RPMI8226 (cell line): ENCODE measurements around the gene ATG9B.
A peak's percentile ranks its signal among the peaks of the same experiment; 100 is the strongest.
"Not testable (repeated sequence)": the region's sequence is repeated elsewhere in the genome, so short reads cannot be mapped to it uniquely, and the experiment has no call there.

ENCODE experiments used
- DNase-seq: peaks from one replicate; pipeline ENCODE4 v3.0.0-alpha.2; 2015

Gene ATG9B

GRCh38 chr7:151015967-151016366, 8.3 kb downstream of the ATG9B start:
- DNase-seq: no peak

DNA sequence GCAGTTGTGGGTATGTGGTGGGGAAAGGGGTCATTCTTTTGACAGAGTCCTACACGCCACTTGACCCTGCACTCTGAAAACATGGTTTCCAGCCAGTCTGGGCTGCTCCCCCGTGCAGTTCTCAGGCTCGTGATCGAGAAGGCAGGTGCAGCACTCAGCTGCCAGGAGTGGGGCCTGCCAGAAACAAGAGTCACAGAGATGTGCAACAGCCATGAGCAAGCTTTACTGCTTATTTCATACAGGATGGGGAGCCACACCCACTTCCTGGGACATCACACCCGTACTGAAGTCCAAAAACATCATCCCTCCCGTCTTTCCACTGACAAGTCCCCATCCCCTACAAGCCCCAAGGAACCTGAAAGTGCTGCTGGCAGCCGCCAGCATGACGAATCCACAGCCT, 9.3 kb downstream of the ATG9B start:
- no peak for DNase-seq

GRCh38 chr7:151013733-151014497, 10.4 kb downstream of the ATG9B start:
- peak; percentile 91 for DNase-seq

DNA sequence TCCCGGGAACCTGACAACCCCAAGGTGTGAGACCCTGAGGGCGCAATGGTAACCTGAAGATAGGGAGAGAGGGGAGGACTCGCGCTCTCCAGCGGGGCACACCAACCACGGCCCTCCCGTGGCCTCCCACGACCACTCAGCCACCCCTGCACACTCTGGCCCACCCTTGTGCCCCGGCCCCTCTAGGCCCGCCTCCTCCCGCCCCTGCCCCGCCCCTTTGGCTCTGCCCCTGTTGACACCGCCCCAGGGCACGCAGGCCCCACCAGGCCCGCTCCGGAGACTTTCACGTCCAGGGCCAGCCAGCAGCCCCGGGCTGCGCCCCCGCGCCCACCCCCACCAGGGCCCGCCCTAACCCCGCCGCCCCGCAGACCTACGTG, 10.9 kb downstream of the ATG9B start:
- no peak for DNase-seq

- DNase-seq: no peak
These were observed 11.4 kb downstream of the ATG9B start for GRCh38 chr7:151012911-151013347.

DNA sequence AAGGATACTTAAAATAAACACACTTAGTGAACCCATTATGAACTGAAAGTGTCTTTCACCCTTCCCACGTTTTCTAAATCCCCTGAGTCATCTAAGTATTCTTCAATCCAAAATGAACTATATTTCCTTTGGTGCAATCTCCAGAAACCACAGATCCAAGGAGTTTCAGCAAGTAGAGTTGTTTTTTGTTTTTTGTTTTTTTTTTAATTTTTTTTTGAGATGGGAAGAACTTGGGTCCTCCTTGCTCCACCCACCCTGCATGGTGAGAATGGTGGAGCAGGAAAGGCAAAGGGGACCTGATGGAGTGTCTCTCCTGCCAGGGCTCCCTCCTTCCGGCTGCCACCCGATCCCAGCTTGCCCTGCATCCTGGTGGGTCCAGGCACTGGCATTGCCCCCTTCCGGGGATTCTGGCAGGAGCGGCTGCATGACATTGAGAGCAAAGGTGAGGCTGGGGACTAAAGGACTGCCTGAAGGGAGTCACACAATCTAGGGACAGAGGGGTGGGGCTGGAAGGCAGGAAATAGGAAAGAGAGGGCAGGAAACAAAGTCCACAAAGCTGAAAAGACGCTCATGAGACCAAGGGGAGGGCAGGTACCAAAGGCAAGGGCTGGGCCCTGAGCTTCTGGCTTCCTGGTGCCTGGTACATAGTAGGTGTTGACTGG, 12.1 kb downstream of the ATG9B start:
- no peak for DNase-seq

GRCh38 chr7:151011616-151012015, 12.7 kb downstream of the ATG9B start:
- not testable (repeated sequence) for DNase-seq

DNA sequence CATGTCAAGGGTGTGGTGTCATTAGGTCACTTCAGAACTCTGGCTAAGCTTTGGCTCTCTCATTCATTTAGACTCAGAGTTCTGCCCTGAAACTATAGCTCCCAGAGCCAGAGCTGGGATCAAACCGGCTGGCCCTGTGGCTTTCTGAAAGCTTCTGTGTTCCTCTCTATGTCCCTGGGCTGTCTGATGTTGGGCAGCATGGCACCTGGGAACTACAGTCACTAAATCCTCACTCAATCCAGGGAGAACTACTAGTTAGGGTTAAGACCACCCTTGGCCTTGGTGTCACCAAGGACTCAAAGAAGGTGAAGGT, 13.2 kb downstream of the ATG9B start:
- DNase-seq: no peak

DNA sequence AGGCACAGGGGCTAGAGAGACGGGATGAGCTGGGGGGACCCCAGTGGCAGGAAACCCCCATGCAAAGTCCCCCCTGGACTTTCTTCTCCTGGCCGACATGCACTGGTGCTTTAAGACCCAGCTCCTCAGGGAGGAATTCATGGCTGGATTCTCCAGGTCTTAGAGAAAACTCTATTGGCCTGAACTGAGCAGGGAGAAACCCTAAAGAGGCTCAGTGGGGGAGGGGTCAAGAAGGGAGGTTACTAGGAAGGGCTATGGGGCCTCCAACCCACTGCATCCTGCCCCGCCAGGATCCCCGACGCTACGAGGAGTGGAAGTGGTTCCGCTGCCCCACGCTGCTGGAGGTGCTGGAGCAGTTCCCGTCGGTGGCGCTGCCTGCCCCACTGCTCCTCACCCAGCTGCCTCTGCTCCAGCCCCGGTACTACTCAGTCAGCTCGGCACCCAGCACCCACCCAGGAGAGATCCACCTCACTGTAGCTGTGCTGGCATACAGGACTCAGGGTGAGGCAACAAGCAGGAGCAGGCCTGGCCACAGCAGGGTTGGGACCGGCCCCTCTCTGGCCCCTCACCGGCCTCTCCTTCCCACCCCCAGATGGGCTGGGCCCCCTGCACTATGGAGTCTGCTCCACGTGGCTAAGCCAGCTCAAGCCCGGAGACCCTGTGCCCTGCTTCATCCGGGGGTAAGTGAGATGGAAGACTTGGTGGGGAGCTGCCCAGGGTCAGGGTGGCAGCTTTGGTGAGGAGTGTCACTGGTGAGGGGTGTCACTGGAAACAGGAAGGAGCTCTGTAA, 13.8 kb downstream of the ATG9B start:
- peak; percentile 26 for DNase-seq

- no peak for DNase-seq
These were observed 14.3 kb downstream of the ATG9B start for GRCh38 chr7:151010037-151010306.

GRCh38 chr7:151009327-151010036, 14.8 kb downstream of the ATG9B start:
- no peak for DNase-seq

DNA sequence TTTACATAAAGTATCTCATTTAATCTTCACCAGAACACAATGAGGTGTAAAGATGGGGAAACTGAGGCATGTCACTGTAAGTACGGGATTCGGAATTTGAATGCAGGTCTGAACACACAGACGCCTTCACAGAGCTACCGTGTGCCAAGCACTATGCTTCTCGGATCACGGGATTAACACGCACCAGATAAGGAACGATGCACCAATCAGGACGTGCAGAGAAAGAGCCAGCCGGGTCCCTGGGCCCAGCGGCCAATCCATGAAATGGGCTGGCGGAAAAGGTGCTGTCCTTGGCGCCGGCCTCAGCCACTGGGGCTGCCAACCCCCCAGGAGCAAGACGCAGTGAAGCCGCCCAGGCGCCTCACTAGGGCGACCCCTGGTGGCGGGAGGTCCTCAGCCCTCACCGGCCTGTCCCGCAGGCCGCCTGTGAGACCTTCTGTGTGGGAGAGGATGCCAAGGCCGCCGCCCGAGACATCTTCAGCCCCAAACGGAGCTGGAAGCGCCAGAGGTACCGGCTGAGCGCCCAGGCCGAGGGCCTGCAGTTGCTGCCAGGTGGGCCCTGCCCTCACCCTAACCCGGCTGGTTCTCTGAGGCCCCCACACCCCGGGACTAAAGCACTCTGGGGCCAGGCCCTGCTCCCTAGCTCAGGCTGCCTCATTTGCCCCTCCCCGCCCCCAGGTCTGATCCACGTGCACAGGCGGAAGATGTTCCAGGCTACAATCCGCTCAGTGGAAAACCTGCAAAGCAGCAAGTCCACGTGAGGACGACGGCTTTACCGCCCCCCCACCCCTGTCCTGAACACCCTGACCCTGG, 15.6 kb downstream of the ATG9B start:
- DNase-seq: peak; percentile 83

DNA sequence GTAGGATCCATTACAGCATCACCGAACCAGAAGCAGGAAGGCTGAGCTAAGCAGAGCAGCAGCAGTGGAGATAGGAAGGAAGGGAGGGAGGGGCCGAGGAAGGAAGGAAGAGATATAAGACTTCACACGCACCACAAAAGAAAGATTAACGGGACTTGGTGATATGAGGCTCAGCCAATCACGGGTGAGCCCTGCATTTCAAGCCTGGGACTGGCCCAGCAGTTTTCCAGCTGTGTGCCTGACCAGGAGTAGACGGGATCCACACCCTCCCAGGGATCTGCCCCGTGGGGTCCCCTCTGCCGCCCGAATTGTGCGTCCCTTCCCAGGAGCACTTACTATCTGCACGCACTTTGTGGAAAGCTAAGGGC, 16.2 kb downstream of the ATG9B start:
- no peak for DNase-seq

DNA sequence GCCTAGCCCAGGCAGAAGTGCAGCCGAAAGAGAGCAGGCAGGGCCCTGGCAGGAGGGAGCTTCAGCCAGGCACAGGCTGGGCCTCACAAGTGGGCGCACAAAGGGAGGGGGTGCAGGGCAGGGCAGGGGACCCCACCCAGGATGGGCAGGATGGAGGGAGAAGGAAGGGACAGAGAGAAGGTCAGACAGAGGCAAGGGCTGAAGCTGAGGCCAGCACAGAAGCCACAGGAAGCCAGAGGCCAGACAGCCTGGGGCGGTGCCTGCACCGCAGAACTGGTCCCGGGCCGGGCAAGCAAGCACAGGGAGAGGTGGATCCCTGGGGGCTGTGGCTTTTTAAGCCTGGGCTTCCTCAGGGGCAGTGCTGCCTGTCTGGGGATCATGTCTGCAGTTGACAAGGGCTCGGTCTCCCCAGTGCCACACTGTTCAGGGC, 16.8 kb downstream of the ATG9B start:
- DNase-seq: no peak

DNA sequence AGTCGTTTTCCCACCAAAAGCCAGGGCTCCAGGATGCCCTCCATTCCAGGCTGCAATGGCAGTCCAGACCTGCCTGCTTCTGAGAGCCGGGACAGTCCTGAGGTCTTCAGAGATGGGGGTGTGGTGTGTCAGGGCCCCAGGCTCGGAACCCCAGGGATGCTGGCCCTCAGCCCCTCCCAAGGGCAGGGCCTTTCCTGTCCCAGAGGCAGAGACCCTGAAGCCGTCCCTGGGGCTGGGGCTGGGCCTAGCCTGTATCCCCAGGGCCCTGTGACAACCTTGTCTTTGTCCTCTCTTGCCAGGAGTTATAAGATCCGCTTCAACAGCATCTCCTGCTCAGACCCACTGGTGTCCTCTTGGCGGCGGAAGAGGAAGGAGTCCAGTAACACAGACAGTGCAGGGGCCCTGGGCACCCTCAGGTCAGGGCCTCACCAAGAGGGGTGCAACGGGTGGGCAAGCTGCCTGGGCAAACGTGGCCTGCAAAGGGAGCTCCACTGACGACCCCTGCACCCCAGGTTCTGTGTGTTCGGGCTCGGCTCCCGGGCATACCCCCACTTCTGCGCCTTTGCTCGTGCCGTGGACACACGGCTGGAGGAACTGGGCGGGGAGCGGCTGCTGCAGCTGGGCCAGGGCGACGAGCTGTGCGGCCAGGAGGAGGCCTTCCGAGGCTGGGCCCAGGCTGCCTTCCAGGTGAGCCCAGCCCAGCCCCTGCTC, 17.5 kb downstream of the ATG9B start:
- no peak for DNase-seq

- DNase-seq: no peak
These were observed 18.7 kb downstream of the ATG9B start for GRCh38 chr7:151005566-151005965.

DNA sequence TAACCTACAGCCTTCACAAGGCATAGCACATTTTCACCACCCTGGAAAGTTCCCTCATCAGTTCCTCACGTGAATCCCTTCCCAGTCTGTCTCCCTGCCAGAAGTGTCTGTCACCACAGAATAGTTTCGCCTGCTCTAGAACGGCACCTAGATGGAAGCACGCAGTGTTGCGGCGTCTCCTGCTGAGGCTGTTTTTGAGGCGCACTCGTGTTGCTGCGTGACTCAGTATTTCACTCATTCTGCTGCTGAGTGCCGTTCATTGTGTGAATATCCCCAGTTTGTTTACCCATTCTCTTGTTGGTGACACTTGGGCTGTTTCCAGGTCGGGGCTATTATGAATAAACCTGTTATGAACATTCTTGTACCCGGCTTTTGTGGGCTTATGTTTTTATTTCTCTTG, 20.7 kb downstream of the ATG9B start:
- no peak for DNase-seq

- DNase-seq: no peak
These were observed 22.7 kb downstream of the ATG9B start for GRCh38 chr7:151001546-151001945.

- no peak for DNase-seq
These were observed 23.3 kb downstream of the ATG9B start for GRCh38 chr7:151000897-151001495.

DNA sequence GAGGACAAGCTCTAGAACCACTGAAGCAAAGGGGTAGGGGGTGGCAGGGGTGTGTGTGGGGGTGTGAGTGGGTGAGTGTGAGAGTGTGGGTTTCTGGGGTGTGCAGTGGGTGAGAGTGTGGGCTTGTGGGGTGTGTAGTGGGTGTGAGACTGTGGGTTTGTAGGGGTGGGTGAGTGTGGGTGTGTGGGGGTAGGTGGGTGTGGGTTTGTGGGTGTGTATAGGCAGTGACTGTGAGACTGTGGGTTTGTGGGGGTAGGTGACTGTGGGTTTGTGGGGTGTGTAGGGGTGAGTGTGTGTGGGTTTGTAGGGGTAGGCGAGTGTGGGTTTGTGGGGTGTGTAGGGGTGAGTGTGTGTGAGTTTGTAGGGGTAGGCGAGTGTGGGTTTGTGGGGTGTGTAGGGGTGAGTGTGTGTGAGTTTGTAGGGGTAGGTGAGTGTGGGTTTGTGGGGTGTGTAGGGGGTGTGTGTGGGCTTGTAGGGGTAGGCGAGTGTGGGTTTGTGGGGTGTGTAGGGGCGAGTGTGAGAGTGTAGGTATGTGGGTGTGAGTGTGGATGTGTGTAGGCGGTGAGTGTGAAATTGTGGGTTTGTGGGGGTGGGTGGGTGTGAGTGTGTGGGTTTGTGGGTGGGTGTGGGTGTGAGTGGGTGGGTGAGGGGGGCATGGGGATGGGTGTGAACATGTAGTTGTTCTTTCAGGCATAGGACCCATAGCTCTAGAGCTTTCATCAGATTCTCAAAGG, 24.6 kb downstream of the ATG9B start:
- DNase-seq: no peak

DNA sequence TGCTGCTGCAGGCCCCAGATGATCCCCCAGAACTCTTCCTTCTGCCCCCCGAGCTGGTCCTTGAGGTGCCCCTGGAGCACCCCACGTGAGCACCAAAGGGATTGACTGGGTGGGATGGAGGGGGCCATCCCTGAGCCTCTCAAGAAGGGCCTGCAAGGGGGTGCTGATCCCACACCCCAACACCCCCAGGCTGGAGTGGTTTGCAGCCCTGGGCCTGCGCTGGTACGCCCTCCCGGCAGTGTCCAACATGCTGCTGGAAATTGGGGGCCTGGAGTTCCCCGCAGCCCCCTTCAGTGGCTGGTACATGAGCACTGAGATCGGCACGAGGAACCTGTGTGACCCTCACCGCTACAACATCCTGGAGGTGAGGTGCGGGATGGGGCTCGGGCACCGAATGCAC, 25.3 kb downstream of the ATG9B start:
- no peak for DNase-seq
